Posterior vena cava (tissue), 2 donors: Measurements from ENCODE around the gene FAM120A. TPM values are rescaled to one million over a fixed set of nuclear protein-coding genes. Genes with fewer than 3 reads are reported as not detected.

Experiments used
- DNase-seq: peaks from one replicate; pipeline ENCODE4 v3.0.0-alpha.2; 2020; ENCODE audit warnings: low spot score
- intact Hi-C, 2 donors: fragments of 100-400 bp; cut with DNase I; formaldehyde crosslinking; loops; one replicate each; pipeline versions ENCODE4 v1.14.1 to v1.14.2; 2022 to 2023
- total RNA-seq, 2 donors: library from RNA; stranded (reverse); fragmentation: NEBNext Ultra II Directional; extraction: Animal tissue kit (Norgen Biotek cat#: 25700); gene quantifications; one replicate each; pipeline ENCODE4 v1.2.1, GENCODE V29; 2021
- donor health status: DM: yes; HTN: yes; CAD: no.
- donor health status: DM: yes; HTN: yes; CAD: no.

Gene FAM120A
- total RNA-seq, 2 donors from 2014 or later: 94.8 TPM

- peak; percentile 66 for DNase-seq
- intact Hi-C loops: no loop called here
Measured at GRCh38 chr9:93595861-93596365, 144.4 kb downstream of the FAM120A start.

DNA sequence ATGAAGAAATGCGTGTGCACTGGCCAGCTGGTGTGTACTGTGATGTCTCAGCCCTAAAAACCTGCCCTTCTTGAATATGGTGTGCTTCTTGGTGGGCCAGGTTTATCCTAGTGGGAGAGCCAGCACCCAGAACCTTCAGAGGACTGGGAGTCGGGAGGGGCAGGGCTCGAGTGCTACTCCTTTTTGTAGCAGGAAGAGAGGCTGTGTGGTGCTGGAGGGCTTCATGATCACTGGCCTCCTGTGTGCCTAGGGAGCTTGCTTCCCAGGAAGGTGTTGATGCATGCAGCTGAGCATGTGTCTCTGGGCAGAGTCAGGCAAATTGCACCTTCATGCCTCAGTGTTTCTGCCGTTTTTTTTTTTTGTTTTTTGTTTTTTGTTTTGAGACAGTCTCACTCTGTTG, 144.9 kb downstream of the FAM120A start:
- peak; percentile 41 for DNase-seq
- intact Hi-C loops: no loop called here

GRCh38 chr9:93597142-93597706, 145.7 kb downstream of the FAM120A start:
- DNase-seq: peak; percentile 48
- intact Hi-C loops: no loop called here

DNA sequence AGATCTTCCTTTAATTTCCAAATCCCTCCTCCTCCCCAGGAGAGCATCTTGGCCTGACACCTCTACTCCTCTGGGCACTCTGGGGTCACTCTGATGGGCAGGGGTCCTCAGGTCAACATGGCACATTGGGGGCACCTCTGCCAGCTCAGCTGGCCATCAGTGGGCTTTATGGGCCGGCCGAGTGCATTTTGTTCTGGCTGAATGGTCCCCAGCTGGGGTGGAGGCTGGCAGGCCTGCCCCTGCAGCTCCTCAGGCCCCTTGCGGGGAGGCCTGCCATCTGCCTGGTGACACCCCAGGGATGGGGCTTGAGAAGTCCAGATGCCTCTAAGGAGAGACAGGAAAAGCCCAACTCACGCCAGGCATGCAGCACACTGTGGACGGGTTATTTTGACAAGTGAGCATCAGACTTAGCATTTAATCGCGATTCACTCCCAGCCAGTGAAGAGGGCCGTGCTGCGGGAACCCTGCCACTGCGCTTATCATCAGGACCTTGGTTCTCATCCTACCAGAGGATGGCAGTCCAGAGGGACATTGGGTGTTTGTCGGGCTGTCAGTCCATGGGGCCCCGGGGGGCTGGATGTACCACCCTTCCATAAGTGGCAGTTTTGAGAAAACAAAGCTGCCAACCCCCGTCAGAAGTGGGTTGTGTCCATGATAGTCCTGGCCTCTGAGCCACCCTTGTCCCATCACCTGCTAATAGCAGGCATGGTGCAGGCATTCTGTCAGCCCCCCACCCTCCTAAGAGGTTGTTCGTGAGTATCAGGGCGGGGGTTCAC, 146.6 kb downstream of the FAM120A start:
- intact Hi-C loops: no loop called here
- DNase-seq: peak; percentile 66

- peak; percentile 60 for DNase-seq
- intact Hi-C loops: no loop called here
Measured at GRCh38 chr9:93598647-93599241, 147.3 kb downstream of the FAM120A start.

- intact Hi-C loops: no loop called here
- peak; percentile 47 for DNase-seq
Measured at GRCh38 chr9:93599571-93600403, 148.3 kb downstream of the FAM120A start.

DNA sequence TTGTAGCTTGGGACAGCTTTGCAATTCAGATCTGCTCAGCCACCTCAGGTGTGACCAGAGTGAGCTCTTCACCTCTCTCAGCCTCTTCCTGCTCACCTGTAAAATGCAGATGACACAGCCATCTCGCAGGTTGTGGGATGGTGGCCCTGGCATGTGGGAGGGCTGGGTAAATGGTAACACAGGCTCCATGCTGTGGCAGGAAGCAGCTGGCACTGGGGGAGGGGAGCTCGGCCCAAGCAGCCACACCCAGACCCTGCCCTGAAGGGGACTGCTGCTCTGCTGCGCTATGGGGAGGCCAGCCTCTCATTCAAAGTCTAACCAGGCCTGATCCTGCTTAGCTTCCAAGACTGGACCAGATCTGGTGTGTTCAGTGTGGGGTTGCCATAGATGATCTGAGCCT, 149.0 kb downstream of the FAM120A start:
- DNase-seq: peak; percentile 66
- intact Hi-C loops: no loop called here

GRCh38 chr9:93601063-93601462, 149.6 kb downstream of the FAM120A start:
- intact Hi-C loops: no loop called here
- DNase-seq: peak; percentile 67

- peak; percentile 45 for DNase-seq
- intact Hi-C loops: no loop called here
Measured at GRCh38 chr9:93601666-93602065, 150.2 kb downstream of the FAM120A start.

DNA sequence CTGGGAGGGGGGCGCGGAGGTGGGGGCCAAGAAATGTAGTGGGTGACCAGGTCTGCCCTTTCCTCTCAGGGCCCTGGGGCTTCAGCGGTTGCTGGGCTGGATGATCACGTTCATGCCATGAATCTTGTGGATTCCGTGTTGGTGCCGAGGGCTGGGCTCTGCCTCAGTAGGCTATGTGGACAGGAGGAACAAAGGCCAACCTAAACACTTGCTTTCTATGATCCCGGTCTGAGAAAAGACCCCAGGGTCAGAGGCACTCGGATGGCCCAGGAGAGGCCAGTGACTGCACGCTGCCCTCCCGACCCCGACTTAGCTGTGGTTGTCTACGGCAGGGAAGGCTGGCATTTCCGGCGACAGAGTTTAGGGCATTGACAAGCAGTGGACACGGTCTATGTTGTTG, 151.5 kb downstream of the FAM120A start:
- intact Hi-C loops: no loop called here
- peak; percentile 66 for DNase-seq

DNA sequence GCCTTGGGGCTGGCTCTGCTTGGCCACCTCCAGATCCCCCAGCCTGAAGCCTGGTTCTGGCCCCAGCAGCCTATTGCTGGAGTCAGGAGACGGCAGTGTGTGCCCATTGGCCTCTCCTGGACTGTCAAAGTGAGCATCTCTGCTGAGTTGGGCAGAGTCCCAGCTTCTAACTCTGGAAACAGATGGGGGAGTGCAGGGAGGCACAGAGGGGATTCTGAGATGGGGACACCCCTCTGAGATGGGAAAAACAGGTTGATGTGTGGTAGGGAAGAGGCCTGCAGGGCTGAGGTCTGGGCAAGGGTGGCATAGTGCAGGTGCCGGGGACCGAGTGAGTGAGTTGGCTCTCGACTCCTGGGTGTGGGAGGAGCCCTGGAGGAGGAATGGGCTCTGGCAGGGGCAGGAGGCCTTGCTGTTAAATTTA, 152.4 kb downstream of the FAM120A start:
- intact Hi-C loops: no loop called here
- no peak for DNase-seq

GRCh38 chr9:93606187-93606586, 154.7 kb downstream of the FAM120A start:
- DNase-seq: no peak
- intact Hi-C loops: no loop called here

GRCh38 chr9:93610206-93610605, 158.7 kb downstream of the FAM120A start:
- DNase-seq: no peak
- intact Hi-C loops: no loop called here

GRCh38 chr9:93612052-93612795, 160.7 kb downstream of the FAM120A start:
- intact Hi-C loops: no loop called here
- DNase-seq: no peak

- intact Hi-C loops: no loop called here
Measured at GRCh38 chr9:93612796-93613154, 161.3 kb downstream of the FAM120A start.

GRCh38 chr9:93613174-93613573, 161.7 kb downstream of the FAM120A start:
- intact Hi-C loops: no loop called here
- DNase-seq: no peak

More at GRCh38 chr9:93612796-93613154, 161.3 kb downstream of the FAM120A start:
- no peak for DNase-seq

GRCh38 chr9:93613791-93614190, 162.3 kb downstream of the FAM120A start:
- intact Hi-C loops: no loop called here
- DNase-seq: peak; percentile 46

GRCh38 chr9:93614830-93615468, 163.5 kb downstream of the FAM120A start:
- intact Hi-C loops: no loop called here
- DNase-seq: no peak
